ENCODE measurements around the gene IL17RB. TPM values are rescaled to one million over a fixed set of nuclear protein-coding genes. Genes with fewer than 3 reads are reported as not detected.

Gene IL17RB
- total RNA-seq, 4 donors from 2014 or later, result 3.3 to 7.1 (median 5.0) TPM

- TF ChIP-seq POLR2A (IDR thresholded peaks at IDR 0.05) (no peak), EP300 (IDR thresholded peaks at IDR 0.05) (peak in 1 of 2 donors; percentile 6)
- TF ChIP-seq, protein P1, sequence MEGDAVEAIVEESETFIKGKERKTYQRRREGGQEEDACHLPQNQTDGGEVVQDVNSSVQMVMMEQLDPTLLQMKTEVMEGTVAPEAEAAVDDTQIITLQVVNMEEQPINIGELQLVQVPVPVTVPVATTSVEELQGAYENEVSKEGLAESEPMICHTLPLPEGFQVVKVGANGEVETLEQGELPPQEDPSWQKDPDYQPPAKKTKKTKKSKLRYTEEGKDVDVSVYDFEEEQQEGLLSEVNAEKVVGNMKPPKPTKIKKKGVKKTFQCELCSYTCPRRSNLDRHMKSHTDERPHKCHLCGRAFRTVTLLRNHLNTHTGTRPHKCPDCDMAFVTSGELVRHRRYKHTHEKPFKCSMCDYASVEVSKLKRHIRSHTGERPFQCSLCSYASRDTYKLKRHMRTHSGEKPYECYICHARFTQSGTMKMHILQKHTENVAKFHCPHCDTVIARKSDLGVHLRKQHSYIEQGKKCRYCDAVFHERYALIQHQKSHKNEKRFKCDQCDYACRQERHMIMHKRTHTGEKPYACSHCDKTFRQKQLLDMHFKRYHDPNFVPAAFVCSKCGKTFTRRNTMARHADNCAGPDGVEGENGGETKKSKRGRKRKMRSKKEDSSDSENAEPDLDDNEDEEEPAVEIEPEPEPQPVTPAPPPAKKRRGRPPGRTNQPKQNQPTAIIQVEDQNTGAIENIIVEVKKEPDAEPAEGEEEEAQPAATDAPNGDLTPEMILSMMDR (IDR thresholded peaks at IDR 0.05), result no peak
- 70 to 71% methylated on average over 12 of the region's 12 CpGs for WGBS, 2 donors
- no peak for DNase-seq (ENCODE audit: low spot score in 2 of 2)
- no peaks in the 10 kb centered on the region for H3K27me3 ChIP-seq
- peak overlapping the region in 1 of 4 donors; percentile 39 for H3K27ac ChIP-seq
- peaks cover 0 to 5% (median 0%) of the 10 kb centered on the region in 4 donors for H3K4me1 ChIP-seq
- H3K36me3 ChIP-seq, result peaks cover 0 to 23% (median 0%) of the 10 kb centered on the region in 3 donors
- no peak overlapping the region for H3K4me3 ChIP-seq
- H3K9me3 ChIP-seq, result no peaks in the 10 kb centered on the region
These were observed 37.1 kb upstream of the IL17RB start for GRCh38 chr3:53809267-53809666.

- H3K4me3 ChIP-seq, result no peak overlapping the region
- H3K4me1 ChIP-seq, result peaks cover 0 to 5% (median 0%) of the 10 kb centered on the region in 4 donors
- no peak for DNase-seq (ENCODE audit: low spot score in 2 of 2)
- H3K36me3 ChIP-seq, result peaks cover 0 to 29% (median 0%) of the 10 kb centered on the region in 3 donors
- no peaks in the 10 kb centered on the region for H3K27me3 ChIP-seq
- TF ChIP-seq EP300 (IDR thresholded peaks at IDR 0.05), result no peak
- no peak for TF ChIP-seq POLR2A (IDR thresholded peaks at IDR 0.05)
- TF ChIP-seq, protein P1 (IDR thresholded peaks at IDR 0.05), result no peak
- H3K27ac ChIP-seq, result peak overlapping the region in 1 of 4 donors; percentile 39
- H3K9me3 ChIP-seq, result no peaks in the 10 kb centered on the region
- 83% methylated on average over 28 of the region's 28 CpGs for WGBS, 2 donors
These were observed 36.5 kb upstream of the IL17RB start for GRCh38 chr3:53809764-53810400.

GRCh38 chr3:53811143-53811927 is 35.0 kb upstream of the IL17RB start:
- DNase-seq (ENCODE audit: low spot score in 2 of 2), result no peak
- 92 to 95% methylated on average over 24 of the region's 24 CpGs for WGBS, 2 donors
- Histone ChIP-seq H3K36me3 (peaks cover 0 to 42% (median 0%) of the 10 kb centered on the region in 3 donors), H3K27me3 (no peaks in the 10 kb centered on the region), H3K4me1 (no peaks in the 10 kb centered on the region), H3K4me3 (no peak overlapping the region), H3K9me3 (no peaks in the 10 kb centered on the region), H3K27ac (no peak overlapping the region)
- TF ChIP-seq, protein P1 (IDR thresholded peaks at IDR 0.05), result no peak
- TF ChIP-seq EP300 (IDR thresholded peaks at IDR 0.05), result no peak
- no peak for TF ChIP-seq POLR2A (IDR thresholded peaks at IDR 0.05)

DNA sequence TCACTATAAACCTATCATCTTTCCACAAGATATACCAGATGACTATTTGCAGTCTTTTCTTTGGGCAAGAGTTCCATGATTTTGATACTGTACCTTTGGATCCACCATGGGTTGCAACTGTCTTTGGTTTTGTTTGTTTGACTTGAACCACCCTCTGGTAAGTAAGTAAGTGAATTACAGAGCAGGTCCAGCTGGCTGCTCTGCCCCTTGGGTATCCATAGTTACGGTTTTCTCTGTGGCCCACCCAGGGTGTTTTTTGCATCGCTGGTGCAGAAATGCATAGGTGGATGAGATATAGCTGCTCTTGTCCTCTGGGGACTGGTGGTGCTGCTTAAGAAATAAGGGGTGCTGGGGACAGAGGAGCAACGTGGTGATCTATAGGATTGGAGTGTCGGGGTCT is 33.9 kb upstream of the IL17RB start:
- H3K4me1 ChIP-seq, result no peaks in the 10 kb centered on the region
- no peak overlapping the region for H3K4me3 ChIP-seq
- 63 to 73% methylated on average over 4 of the region's 4 CpGs for WGBS, 2 donors
- peaks cover 0 to 47% (median 0%) of the 10 kb centered on the region in 3 donors for H3K36me3 ChIP-seq
- DNase-seq (ENCODE audit: low spot score in 2 of 2), result no peak
- no peaks in the 10 kb centered on the region for H3K9me3 ChIP-seq
- no peaks in the 10 kb centered on the region for H3K27me3 ChIP-seq
- TF ChIP-seq, protein P1 (IDR thresholded peaks at IDR 0.05), result no peak
- TF ChIP-seq POLR2A (IDR thresholded peaks at IDR 0.05) (no peak), EP300 (IDR thresholded peaks at IDR 0.05) (no peak)
- no peak overlapping the region for H3K27ac ChIP-seq

- H3K36me3 ChIP-seq, result peaks cover 0 to 55% (median 0%) of the 10 kb centered on the region in 3 donors
- DNase-seq (ENCODE audit: low spot score in 2 of 2), result no peak
- no peaks in the 10 kb centered on the region for H3K4me1 ChIP-seq
- no peak overlapping the region for H3K4me3 ChIP-seq
- no peak overlapping the region for H3K27ac ChIP-seq
- H3K9me3 ChIP-seq, result no peaks in the 10 kb centered on the region
- WGBS, 2 donors, result 91 to 98% methylated on average over 5 of the region's 5 CpGs
- TF ChIP-seq, protein P1 (IDR thresholded peaks at IDR 0.05), result no peak
- TF ChIP-seq EP300 (IDR thresholded peaks at IDR 0.05) (no peak), POLR2A (IDR thresholded peaks at IDR 0.05) (no peak)
- no peaks in the 10 kb centered on the region for H3K27me3 ChIP-seq
These were observed 33.1 kb upstream of the IL17RB start for GRCh38 chr3:53813229-53813628.

All from tibial nerve (tissue), 4 donors.